GM18508 (cell line): Measurements from ENCODE around the gene AHRR.

ENCODE experiments used
- ATAC-seq: cut with Tn5 transposase; IDR thresholded peaks from one replicate; pipeline ENCODE4 v1.9.1; 2021; ENCODE audit warnings: moderate number of reproducible peaks; ENCODE audit not compliant: insufficient read depth, unreplicated experiment

AHRR gene

GRCh38 chr5:423626-424261 is 102.2 kb downstream of the AHRR start:
- ATAC-seq, result no peak

- peak; percentile 83 for ATAC-seq
Observed at GRCh38 chr5:424301-425110, 103.0 kb downstream of the AHRR start.

DNA sequence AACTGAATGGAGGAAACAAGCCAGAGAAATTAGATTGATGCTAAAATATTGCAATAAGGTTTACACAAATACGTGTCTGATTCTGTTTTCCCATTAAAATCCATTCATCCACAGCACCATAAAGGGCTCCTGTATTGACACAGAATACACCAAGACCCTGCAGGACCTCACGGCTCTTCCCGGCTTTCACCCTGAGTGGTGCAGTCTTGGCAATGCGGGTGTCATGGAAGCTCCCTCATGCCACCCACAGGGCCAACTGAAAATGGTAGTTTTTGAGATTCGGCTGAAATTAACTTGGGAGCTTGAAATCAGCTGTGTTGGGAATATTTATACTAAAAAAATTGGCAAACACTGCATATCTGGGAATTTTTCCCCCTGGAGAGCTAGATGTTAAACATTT is 104.2 kb downstream of the AHRR start:
- no peak for ATAC-seq

GRCh38 chr5:426392-426976 is 105.0 kb downstream of the AHRR start:
- no peak for ATAC-seq

DNA sequence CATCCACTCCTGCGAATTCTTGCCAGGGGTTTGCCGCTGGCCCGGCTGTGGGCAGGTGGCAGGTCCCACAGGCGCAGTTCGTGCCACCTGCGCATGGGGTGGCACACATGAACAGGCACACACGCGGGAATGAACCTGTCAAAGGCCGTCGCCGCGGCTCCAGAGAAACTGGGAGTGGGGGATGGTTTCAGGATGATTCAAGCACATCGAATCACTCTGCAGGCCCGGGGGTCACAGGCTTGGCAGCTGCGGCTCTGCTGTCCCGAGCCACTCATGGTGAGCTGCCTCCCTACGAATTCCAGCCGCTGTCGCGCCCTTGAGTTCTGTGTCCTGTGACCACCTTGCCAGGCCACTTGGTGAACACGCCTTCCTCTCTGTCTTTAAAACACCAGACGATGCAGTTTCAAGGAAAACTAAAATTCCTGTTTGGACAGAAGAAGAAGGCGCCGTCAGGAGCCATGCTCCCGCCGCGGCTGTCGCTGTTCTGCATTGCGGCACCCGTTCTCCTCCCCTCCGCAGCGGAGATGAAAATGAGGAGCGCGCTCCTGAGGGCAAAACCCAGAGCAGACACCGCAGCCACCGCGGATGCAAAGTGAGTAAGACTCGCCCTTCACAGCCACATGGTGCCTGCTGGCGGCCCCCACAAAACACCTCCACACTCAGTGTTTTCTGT is 106.0 kb downstream of the AHRR start:
- ATAC-seq, result no peak

- no peak for ATAC-seq
Observed at GRCh38 chr5:428219-428618, 106.7 kb downstream of the AHRR start.

- no peak for ATAC-seq
Observed at GRCh38 chr5:428754-429452, 107.4 kb downstream of the AHRR start.

DNA sequence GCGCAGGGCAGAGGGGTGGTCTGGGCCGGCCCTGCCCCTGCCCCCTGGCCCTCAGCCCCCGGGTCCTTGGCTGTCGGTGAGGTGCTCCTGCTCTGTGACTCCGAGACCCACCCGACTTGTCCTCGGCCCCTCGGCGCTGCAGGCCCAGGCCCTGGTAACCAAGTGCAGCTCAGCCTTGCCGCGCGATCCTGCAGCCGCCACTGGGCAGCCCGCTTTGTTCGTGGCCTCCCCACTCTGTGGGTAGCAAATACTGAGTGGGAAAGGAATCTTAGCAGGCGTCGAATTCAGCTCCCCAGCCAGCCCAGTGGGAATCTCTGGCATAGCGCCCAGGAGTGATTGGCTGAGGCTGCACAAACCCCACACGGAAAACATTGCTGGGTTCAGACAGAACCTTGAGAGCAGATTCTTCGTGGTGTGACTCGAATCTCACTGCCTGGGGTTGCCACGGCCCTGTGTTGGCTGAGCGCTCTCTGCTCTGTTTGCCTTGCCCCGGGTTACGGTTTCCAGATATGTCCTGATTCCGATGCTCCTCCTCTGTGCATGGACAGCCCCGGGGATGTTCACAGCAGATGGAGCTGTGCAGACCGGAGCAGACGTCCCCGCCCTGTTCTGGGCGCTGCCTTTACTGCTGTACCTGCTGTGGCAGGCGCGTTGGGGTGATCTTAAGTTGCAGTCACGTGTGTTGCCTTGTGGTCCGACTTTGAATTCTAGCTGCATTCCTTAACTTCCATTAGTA is 108.1 kb downstream of the AHRR start:
- no peak for ATAC-seq

DNA sequence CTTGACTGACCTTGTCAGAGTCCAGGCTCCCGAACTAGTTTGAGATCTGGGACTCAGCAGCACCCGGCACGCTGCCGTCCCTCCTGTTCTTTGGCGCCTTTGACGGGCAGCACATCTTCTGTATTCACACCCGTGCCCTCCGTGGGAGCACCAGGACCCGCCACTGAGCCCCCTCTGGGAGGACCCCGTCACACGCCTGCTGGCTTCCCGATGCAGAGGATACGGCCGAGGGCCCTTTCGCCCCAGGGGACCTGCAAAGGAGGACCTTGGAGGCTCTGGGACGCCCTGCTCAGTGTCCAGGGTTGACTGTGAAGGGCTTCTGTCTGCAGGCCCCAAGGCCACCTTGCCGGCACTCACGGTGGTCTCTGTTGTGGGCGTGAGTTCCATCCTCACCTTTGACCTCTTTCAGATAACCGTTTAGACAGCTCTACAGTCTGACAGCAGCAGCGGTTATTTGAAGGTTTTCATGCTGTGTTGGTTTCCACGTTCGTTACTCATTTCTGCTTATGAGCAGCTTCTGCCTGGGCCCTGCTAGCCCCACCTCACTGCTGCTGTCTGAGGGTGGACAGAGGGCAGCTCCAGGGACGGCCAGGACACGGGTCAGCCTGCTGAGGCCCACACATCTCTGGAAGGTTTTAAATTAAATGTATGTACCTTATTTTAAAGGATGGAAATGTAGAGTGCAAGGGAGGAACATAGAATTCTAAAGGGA is 108.9 kb downstream of the AHRR start:
- no peak for ATAC-seq

DNA sequence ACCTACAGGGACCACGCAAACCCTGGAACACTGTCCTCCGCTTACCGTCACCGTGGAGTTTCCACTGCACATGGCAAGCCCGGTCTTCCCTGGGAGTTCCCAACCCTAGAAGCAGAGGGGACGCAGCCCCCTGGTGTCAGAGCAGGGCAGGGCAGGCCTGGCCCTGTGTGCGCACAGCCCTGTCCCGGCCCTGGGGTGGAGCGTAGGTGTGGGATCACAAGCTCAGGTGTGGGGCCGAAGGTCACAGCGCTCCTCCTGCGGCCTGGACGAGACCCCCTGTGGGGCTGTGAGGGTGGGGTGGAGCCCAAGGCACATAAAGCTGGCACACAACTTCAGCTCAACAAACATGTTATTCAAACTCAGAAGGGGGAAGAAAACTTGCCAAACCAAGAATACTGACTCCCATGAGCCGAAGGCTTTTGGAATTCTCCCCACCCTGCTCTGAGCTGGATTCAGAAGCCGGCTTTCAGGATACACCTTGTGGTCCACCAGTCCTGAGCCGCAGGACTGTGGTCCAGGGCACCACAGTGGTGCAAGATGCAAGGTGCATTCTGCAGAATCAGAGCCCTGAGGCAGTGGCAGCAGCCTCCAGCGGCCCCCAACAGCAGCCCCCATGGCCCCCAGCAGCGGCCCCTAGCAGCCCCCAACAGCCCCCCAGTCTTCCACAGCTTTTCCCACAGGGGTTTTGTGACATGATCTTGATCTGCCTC is 109.6 kb downstream of the AHRR start:
- no peak for ATAC-seq

DNA sequence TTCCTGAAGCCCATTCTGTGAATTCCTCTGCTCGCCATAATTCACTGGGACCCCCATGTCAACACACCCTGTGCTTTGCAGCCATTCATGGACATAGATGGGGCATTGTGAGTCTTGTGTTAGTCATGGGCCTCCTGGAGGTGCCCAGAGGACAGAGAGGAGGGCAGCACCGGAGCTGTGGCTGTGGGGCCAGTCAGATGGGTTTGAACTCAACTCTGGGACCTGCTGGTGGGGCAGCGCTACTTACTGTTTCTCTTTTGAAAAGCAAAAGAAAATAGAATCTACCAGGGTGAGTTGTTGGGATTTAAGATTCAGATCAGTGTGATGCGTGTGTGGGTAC is 110.2 kb downstream of the AHRR start:
- ATAC-seq, result no peak

DNA sequence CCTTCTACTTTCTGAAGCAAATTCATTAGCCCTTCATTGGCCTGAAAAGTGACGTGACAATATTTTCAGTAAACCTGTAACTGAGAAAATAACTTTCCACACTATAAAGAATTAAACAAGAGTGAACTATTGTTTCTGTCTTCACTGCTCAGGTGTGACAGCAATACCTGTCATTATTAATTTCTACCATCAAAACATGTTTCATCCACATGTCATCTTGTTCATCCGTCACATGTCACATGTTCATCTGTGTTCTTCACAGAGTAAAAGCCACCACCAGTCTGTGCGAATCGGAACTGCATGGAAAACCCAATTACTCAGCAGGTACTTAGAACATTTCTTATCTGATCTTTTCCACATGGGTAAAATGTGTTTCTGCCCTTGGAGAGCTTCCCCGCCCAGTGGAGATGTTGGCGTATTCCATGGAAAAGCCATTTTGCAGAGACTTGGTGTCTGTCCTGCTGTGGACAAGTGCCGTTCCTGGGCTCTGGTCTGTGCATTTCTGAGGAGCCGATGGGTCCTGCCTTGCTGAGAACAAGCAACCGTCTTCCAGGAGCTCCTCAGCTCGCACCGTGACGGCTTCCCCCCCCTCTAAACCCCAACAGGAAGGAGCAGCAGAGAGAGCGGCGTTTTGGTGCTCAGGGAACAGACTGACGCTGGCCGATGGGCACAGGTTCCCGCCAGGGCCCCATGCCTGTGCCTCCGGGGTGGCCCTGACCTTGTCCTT is 110.8 kb downstream of the AHRR start:
- ATAC-seq, result no peak

- ATAC-seq, result no peak
Observed at GRCh38 chr5:432928-433791, 111.6 kb downstream of the AHRR start.

DNA sequence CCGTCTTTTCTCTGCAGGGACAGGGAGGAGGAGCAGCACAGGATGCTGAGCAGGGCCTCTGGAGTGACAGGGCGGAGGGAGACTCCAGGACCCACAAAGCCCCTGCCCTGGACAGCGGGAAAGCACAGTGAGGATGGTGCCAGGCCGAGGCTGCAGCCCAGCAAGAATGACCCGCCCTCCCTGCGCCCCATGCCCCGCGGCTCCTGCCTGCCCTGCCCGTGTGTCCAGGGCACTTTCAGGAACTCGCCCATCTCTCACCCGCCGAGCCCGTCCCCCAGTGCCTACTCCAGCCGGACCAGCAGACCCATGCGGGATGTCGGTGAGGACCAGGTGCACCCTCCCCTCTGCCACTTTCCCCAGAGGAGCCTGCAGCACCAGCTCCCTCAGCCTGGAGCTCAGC is 112.3 kb downstream of the AHRR start:
- ATAC-seq, result no peak

- ATAC-seq, result no peak
Observed at GRCh38 chr5:434443-435146, 113.1 kb downstream of the AHRR start.

DNA sequence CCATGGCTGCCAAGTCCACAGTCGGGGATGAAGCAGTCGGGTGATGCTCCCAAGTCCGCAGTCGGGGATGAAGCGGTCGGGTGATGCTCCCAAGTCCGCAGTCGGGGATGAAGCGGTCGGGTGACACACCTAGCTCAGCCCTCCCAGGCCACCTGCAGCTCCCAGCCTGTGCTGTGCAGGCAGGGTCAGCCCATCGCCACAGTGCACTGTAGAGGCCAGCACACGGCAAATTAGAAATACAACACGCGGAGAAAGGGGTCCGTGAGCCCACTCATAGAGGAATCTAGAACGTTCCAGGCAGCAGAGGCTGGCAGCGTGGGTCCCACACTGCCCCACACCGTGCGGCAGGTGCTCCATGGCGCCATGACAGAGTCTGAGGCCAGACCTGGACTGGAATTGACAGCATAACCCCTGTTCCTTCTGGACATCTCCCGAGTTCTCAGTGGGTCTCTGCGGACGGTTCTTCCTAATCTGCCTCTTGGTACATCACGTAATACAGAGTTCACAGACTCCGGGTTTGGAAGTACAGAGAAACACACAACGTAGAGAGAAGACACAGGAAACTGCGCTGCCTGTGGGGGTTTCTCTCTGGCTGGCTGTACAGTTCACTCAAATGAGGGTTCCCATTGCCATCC is 113.8 kb downstream of the AHRR start:
- ATAC-seq, result no peak
